Spleen (tissue), 7 donors: ENCODE data around the gene LRIG1.

Experiments
- CTCF ChIP-seq, 11 experiments: fragments of 200-600 bp in 7 of 11; fragments of 450-650 bp in 4 of 11; sonication (generic) in 4 of 11; IDR thresholded peaks in 8 of 11; conservative IDR thresholded peaks in 3 of 11; 1 replicate in 7 of 11; 2 replicates in 4 of 11; pipeline versions ENCODE4 v1.4.0 to v1.8.0; 2016 to 2021; ENCODE audit warnings: antibody characterized with exemption in 11 of 11, inconsistent platforms in 4 of 11, mild to moderate bottlenecking in 1 of 11
- POLR2A ChIP-seq, 3 donors: fragments of 450-650 bp; IDR thresholded peaks; one replicate each; pipeline ENCODE4 v1.5.1; 2017; ENCODE audit warnings: antibody characterized with exemption in 3 of 3, mild to moderate bottlenecking in 1 of 3
- POLR2AphosphoS5 ChIP-seq, 3 donors: sonication (generic); formaldehyde crosslinking; IDR thresholded peaks; one replicate each; pipeline ENCODE4 v1.5.1; 2017; ENCODE audit warnings: antibody characterized with exemption in 3 of 3
- donor health status: DM: no; HTN: no; CAD: no; lungs with moderate emphysema.
- donor health status: DM: no; HTN: no; CAD: no.
- donor health status: DM: no; HTN: no; CAD: no.

GRCh38 chr3:66532160-66532587 is 31.4 kb upstream of the LRIG1 start:
- TF ChIP-seq CTCF (IDR thresholded peaks at IDR 0.05 in 8 of 11, conservative IDR thresholded peaks at IDR 0.05 in 3 of 11) (no peak), POLR2A (IDR thresholded peaks at IDR 0.05) (no peak), POLR2AphosphoS5 (IDR thresholded peaks at IDR 0.05) (no peak)
